ENCODE data around the gene NXNL1.

DNA sequence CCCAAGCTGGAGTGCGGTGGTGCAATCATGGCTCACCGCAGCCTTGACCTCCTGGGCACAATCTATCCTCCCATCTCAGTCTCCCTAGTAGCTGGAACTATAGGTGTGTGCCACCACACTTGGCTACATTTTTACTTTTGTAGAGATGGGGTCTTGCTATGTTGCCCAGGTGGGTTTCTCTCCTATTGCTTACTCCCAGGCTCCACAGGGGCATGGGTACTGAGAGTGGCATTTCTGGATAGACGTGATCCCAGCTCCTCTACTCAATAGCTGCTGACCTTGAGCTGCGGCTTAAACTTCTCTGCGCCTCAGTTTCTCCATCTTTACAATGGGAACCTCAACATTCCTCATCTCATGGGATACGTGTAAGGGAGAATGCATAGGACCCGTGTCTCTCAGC is 29.3 kb downstream of the NXNL1 start:
- TF ChIP-seq CTCF (IDR thresholded peaks at IDR 0.05) = no peak
- TF ChIP-seq POLR2A (IDR thresholded peaks at IDR 0.05) = no peak
- no peak for TF ChIP-seq POLR2AphosphoS5 (IDR thresholded peaks at IDR 0.05)
- no peak for TF ChIP-seq EP300 (IDR thresholded peaks at IDR 0.05)
